Stimulated activated CD8-positive, alpha-beta memory T cell treated with anti-CD3 and anti-CD28 coated beads, Interleukin-7, amount 100 ng/mL, for 48 hours (primary cell): Measurements from ENCODE around the gene TMF1.

Experiments
- DNase-seq, 2 donors: peaks; one replicate each; pipeline ENCODE4 v3.0.0-alpha.2; 2020; ENCODE audit warnings: low read depth in 1 of 2; ENCODE audit errors: extremely low read depth in 1 of 2

TMF1 gene

GRCh38 chr3:68977486-68978167 is 74.5 kb downstream of the TMF1 start:
- DNase-seq: no peak

- DNase-seq: no peak
Measured at GRCh38 chr3:68974711-68975110, 77.4 kb downstream of the TMF1 start.

- DNase-seq: no peak
Measured at GRCh38 chr3:68973639-68974038, 78.5 kb downstream of the TMF1 start.

GRCh38 chr3:68972358-68972979 is 79.7 kb downstream of the TMF1 start:
- DNase-seq: peak; percentile 5 to 19
